DOHH2 (cell line): ENCODE data around the gene ARHGAP11A.

Source experiments
- CTCF ChIP-seq: fragments of 200-600 bp; sonication (generic); IDR thresholded peaks from one replicate; pipeline ENCODE4 v1.5.1; 2014; ENCODE audit warnings: antibody characterized with exemption, mild to moderate bottlenecking, low read depth, low read length; ENCODE audit not compliant: poor library complexity, severe bottlenecking
- EZH2phosphoT487 ChIP-seq: fragments of 200-600 bp; sonication (generic); IDR thresholded peaks from 2 replicates; pipeline ENCODE4 v1.6.1; 2017; ENCODE audit warnings: borderline replicate concordance, mild to moderate bottlenecking, antibody characterized with exemption, low read length, moderate library complexity, mixed read lengths

DNA sequence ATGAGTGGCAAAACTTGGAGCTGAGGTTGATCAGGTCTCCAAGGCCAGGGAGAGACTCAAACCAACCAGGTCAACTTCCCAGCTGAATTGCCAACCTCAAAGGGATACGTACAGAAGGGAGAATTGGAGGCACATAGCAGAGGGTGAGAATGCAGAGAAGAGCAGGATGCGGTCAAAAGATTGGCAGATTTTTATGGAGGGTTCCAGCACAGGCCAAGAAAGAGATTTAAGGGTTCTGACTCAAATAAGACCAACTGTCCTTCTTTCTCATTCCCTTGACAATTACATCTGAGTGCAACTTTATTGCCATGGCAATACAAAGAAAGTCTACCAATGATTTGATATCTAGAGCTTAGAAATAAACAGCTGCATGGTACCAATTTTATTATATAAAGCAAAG lies 59.4 kb downstream of the ARHGAP11A start:
- TF ChIP-seq CTCF (no peak), EZH2phosphoT487 (no peak)
